NB4 (cell line): ENCODE measurements around the gene OARD1.

Experiments used
- CTCF ChIP-seq: IDR thresholded peaks from one replicate; pipeline ENCODE4 v1.5.1; 2012; ENCODE audit warnings: low read depth, low read length
- POLR2A ChIP-seq: IDR thresholded peaks from 2 replicates; pipeline ENCODE4 v1.6.1; 2011; ENCODE audit warnings: mild to moderate bottlenecking; ENCODE audit not compliant: insufficient read length; ENCODE audit errors: extremely low read depth

GRCh38 chr6:41045664-41046063 lies 26.5 kb downstream of the OARD1 start:
- no peak for TF ChIP-seq CTCF
- TF ChIP-seq POLR2A = no peak
